ENCODE data around the gene SLC22A5.

Gene SLC22A5

GRCh38 chr5:132433141-132433540 lies 63.6 kb downstream of the SLC22A5 start:
- TF ChIP-seq SIN3A (IDR thresholded peaks at IDR 0.05; ENCODE audit: borderline replicate concordance, insufficient read depth, low read length): no peak
- TF ChIP-seq FOXP2 (optimal IDR thresholded peaks at IDR 0.05; ENCODE audit: borderline replicate concordance, extremely low read depth, extremely low read length, insufficient read depth): no peak
- TF ChIP-seq POLR2AphosphoS5 (IDR thresholded peaks at IDR 0.05; ENCODE audit: low read depth, low read length): no peak
- no peak for TF ChIP-seq REST (IDR thresholded peaks at IDR 0.05; ENCODE audit: insufficient read depth in 1 of 2, low read depth in 2 of 2, low read length in 2 of 2)
- no peak for TF ChIP-seq TAF1 (IDR thresholded peaks at IDR 0.05; ENCODE audit: borderline replicate concordance, insufficient read depth, low read length)

- no peak for TF ChIP-seq FOXP2 (optimal IDR thresholded peaks at IDR 0.05; ENCODE audit: borderline replicate concordance, extremely low read depth, extremely low read length, insufficient read depth)
- TF ChIP-seq POLR2AphosphoS5 (IDR thresholded peaks at IDR 0.05; ENCODE audit: low read depth, low read length): no peak
- TF ChIP-seq TAF1 (IDR thresholded peaks at IDR 0.05; ENCODE audit: borderline replicate concordance, insufficient read depth, low read length): no peak
- TF ChIP-seq REST (IDR thresholded peaks at IDR 0.05; ENCODE audit: insufficient read depth in 1 of 2, low read depth in 2 of 2, low read length in 2 of 2): no peak
- TF ChIP-seq SIN3A (IDR thresholded peaks at IDR 0.05; ENCODE audit: borderline replicate concordance, insufficient read depth, low read length): no peak
Observed at GRCh38 chr5:132434416-132435286, 65.1 kb downstream of the SLC22A5 start.

- no peak for TF ChIP-seq SIN3A (IDR thresholded peaks at IDR 0.05; ENCODE audit: borderline replicate concordance, insufficient read depth, low read length)
- TF ChIP-seq POLR2AphosphoS5 (IDR thresholded peaks at IDR 0.05; ENCODE audit: low read depth, low read length): no peak
- no peak for TF ChIP-seq REST (IDR thresholded peaks at IDR 0.05; ENCODE audit: insufficient read depth in 1 of 2, low read depth in 2 of 2, low read length in 2 of 2)
- no peak for TF ChIP-seq TAF1 (IDR thresholded peaks at IDR 0.05; ENCODE audit: borderline replicate concordance, insufficient read depth, low read length)
- no peak for TF ChIP-seq FOXP2 (optimal IDR thresholded peaks at IDR 0.05; ENCODE audit: borderline replicate concordance, extremely low read depth, extremely low read length, insufficient read depth)
Observed at GRCh38 chr5:132435447-132435846, 65.9 kb downstream of the SLC22A5 start.

GRCh38 chr5:132435886-132436285 lies 66.4 kb downstream of the SLC22A5 start:
- TF ChIP-seq SIN3A (IDR thresholded peaks at IDR 0.05; ENCODE audit: borderline replicate concordance, insufficient read depth, low read length) (no peak), TAF1 (IDR thresholded peaks at IDR 0.05; ENCODE audit: borderline replicate concordance, insufficient read depth, low read length) (no peak), POLR2AphosphoS5 (IDR thresholded peaks at IDR 0.05; ENCODE audit: low read depth, low read length) (no peak), FOXP2 (optimal IDR thresholded peaks at IDR 0.05; ENCODE audit: borderline replicate concordance, extremely low read depth, extremely low read length, insufficient read depth) (no peak), REST (IDR thresholded peaks at IDR 0.05; ENCODE audit: insufficient read depth in 1 of 2, low read depth in 2 of 2, low read length in 2 of 2) (no peak)
